SJCRH30 (cell line): ENCODE results near the gene TSPAN2. TPM values are rescaled to one million over a fixed set of nuclear protein-coding genes. Genes with fewer than 3 reads are reported as not detected.

Source experiments
- DNase-seq, 2 experiments: peaks; one replicate each; pipeline ENCODE4 v3.0.0-alpha.2; 2015 to 2020
- H3K27ac ChIP-seq: fragments of 250-450 bp; sonication (Bioruptor Pico); 2 replicates; pipeline ENCODE4 v1.5.1; 2020; ENCODE audit warnings: mild to moderate bottlenecking, moderate library complexity
- H3K27me3 ChIP-seq: fragments of 250-450 bp; sonication (Bioruptor Pico); 2 replicates; pipeline ENCODE4 v1.5.1; 2020; ENCODE audit warnings: mild to moderate bottlenecking, moderate library complexity
- H3K36me3 ChIP-seq: fragments of 250-450 bp; sonication (Bioruptor Pico); 2 replicates; pipeline ENCODE4 v1.5.1; 2020; ENCODE audit warnings: mild to moderate bottlenecking, moderate library complexity
- H3K4me1 ChIP-seq: fragments of 250-450 bp; sonication (Bioruptor Pico); 2 replicates; pipeline ENCODE4 v1.5.1; 2020; ENCODE audit warnings: mild to moderate bottlenecking, moderate library complexity
- H3K4me3 ChIP-seq: fragments of 250-450 bp; sonication (Bioruptor Pico); 2 replicates; pipeline ENCODE4 v1.5.1; 2020; ENCODE audit warnings: mild to moderate bottlenecking, moderate library complexity
- H3K9me3 ChIP-seq: fragments of 250-450 bp; sonication (Bioruptor Pico); replicated peaks from 2 replicates; pipeline ENCODE4 v1.5.1; 2020; ENCODE audit warnings: mild to moderate bottlenecking, moderate library complexity
- total RNA-seq: library from RNA; depleted of rRNA; stranded (reverse); fragments of >200 nt; shearing (Covaris generic); gene quantifications from 2 replicates; pipeline ENCODE4 v1.2.3, GENCODE V29; 2014

TSPAN2 gene
- total RNA-seq, 1 experiment from 2014 or later = 0.02 TPM

- H3K27ac ChIP-seq = no peak overlapping the region
- H3K4me1 ChIP-seq = no peaks in the 10 kb centered on the region
- no peak overlapping the region for H3K4me3 ChIP-seq
- no peaks in the 10 kb centered on the region for H3K27me3 ChIP-seq
- H3K9me3 ChIP-seq = no peaks in the 10 kb centered on the region; the same call in 1 of the 2 replicates
- no peaks in the 10 kb centered on the region for H3K36me3 ChIP-seq
- no peak for DNase-seq
Observed at GRCh38 chr1:115092175-115092574, 2.9 kb upstream of the TSPAN2 start.

GRCh38 chr1:115091572-115091971, 2.3 kb upstream of the TSPAN2 start:
- no peaks in the 10 kb centered on the region for H3K36me3 ChIP-seq
- H3K27ac ChIP-seq = no peak overlapping the region
- DNase-seq = no peak
- no peak overlapping the region for H3K4me3 ChIP-seq
- H3K27me3 ChIP-seq = no peaks in the 10 kb centered on the region
- H3K9me3 ChIP-seq = no peaks in the 10 kb centered on the region; the same call in 1 of the 2 replicates
- no peaks in the 10 kb centered on the region for H3K4me1 ChIP-seq

GRCh38 chr1:115090956-115091355, 1.7 kb upstream of the TSPAN2 start:
- Histone ChIP-seq H3K9me3 (no peaks in the 10 kb centered on the region; the same call in 1 of the 2 replicates), H3K27me3 (no peaks in the 10 kb centered on the region), H3K36me3 (no peaks in the 10 kb centered on the region), H3K27ac (no peak overlapping the region), H3K4me3 (no peak overlapping the region), H3K4me1 (no peaks in the 10 kb centered on the region)
- DNase-seq = no peak

GRCh38 chr1:115090540-115090939, 1.2 kb upstream of the TSPAN2 start:
- Histone ChIP-seq H3K4me3 (no peak overlapping the region), H3K27me3 (no peaks in the 10 kb centered on the region), H3K27ac (no peak overlapping the region), H3K4me1 (no peaks in the 10 kb centered on the region), H3K36me3 (no peaks in the 10 kb centered on the region), H3K9me3 (no peaks in the 10 kb centered on the region; the same call in 1 of the 2 replicates)
- no peak for DNase-seq

GRCh38 chr1:115090186-115090490, 835 bp upstream of the TSPAN2 start:
- Histone ChIP-seq H3K27me3 (no peaks in the 10 kb centered on the region), H3K4me1 (no peaks in the 10 kb centered on the region), H3K27ac (no peak overlapping the region), H3K9me3 (no peaks in the 10 kb centered on the region; the same call in 1 of the 2 replicates), H3K4me3 (no peak overlapping the region), H3K36me3 (no peaks in the 10 kb centered on the region)
- no peak for DNase-seq

GRCh38 chr1:115088871-115089419, 358 bp downstream of the TSPAN2 start:
- Histone ChIP-seq H3K9me3 (no peaks in the 10 kb centered on the region; the same call in 1 of the 2 replicates), H3K4me3 (no peak overlapping the region), H3K36me3 (no peaks in the 10 kb centered on the region), H3K4me1 (no peaks in the 10 kb centered on the region), H3K27me3 (no peaks in the 10 kb centered on the region), H3K27ac (no peak overlapping the region)
- DNase-seq = no peak

GRCh38 chr1:115088115-115088778, 1.1 kb downstream of the TSPAN2 start:
- DNase-seq = no peak
- no peaks in the 10 kb centered on the region for H3K27me3 ChIP-seq
- no peaks in the 10 kb centered on the region for H3K36me3 ChIP-seq
- H3K4me3 ChIP-seq = no peak overlapping the region
- H3K9me3 ChIP-seq = no peaks in the 10 kb centered on the region; the same call in 1 of the 2 replicates
- H3K27ac ChIP-seq = no peak overlapping the region
- no peaks in the 10 kb centered on the region for H3K4me1 ChIP-seq

- no peaks in the 10 kb centered on the region for H3K27me3 ChIP-seq
- H3K4me3 ChIP-seq = no peak overlapping the region
- DNase-seq = no peak
- no peaks in the 10 kb centered on the region for H3K36me3 ChIP-seq
- no peaks in the 10 kb centered on the region for H3K4me1 ChIP-seq
- H3K27ac ChIP-seq = no peak overlapping the region
- H3K9me3 ChIP-seq = no peaks in the 10 kb centered on the region; the same call in 1 of the 2 replicates
Observed at GRCh38 chr1:115086176-115086830, 3.0 kb downstream of the TSPAN2 start.

- no peaks in the 10 kb centered on the region for H3K9me3 ChIP-seq
- no peaks in the 10 kb centered on the region for H3K4me1 ChIP-seq
- H3K27ac ChIP-seq = no peak overlapping the region
- H3K27me3 ChIP-seq = no peaks in the 10 kb centered on the region
- H3K4me3 ChIP-seq = no peak overlapping the region
- DNase-seq = no peak
- H3K36me3 ChIP-seq = no peaks in the 10 kb centered on the region
Observed at GRCh38 chr1:115084902-115085511, 4.3 kb downstream of the TSPAN2 start.

- Histone ChIP-seq H3K9me3 (no peaks in the 10 kb centered on the region), H3K27me3 (no peaks in the 10 kb centered on the region), H3K27ac (no peak overlapping the region), H3K36me3 (no peaks in the 10 kb centered on the region), H3K4me3 (no peak overlapping the region), H3K4me1 (peaks cover 4% of the 10 kb centered on the region)
- DNase-seq = no peak
Observed at GRCh38 chr1:115082949-115083348, 6.4 kb downstream of the TSPAN2 start.

- no peaks in the 10 kb centered on the region for H3K9me3 ChIP-seq
- H3K4me3 ChIP-seq = no peak overlapping the region
- no peaks in the 10 kb centered on the region for H3K36me3 ChIP-seq
- no peaks in the 10 kb centered on the region for H3K27me3 ChIP-seq
- no peak for DNase-seq
- no peak overlapping the region for H3K27ac ChIP-seq
- H3K4me1 ChIP-seq = peaks cover 9% of the 10 kb centered on the region
Observed at GRCh38 chr1:115078708-115079107, 10.6 kb downstream of the TSPAN2 start.

- no peaks in the 10 kb centered on the region for H3K27me3 ChIP-seq
- no peak overlapping the region for H3K4me3 ChIP-seq
- no peak for DNase-seq
- no peaks in the 10 kb centered on the region for H3K36me3 ChIP-seq
- no peak overlapping the region for H3K27ac ChIP-seq
- H3K4me1 ChIP-seq = peaks cover 9% of the 10 kb centered on the region
- no peaks in the 10 kb centered on the region for H3K9me3 ChIP-seq
Observed at GRCh38 chr1:115077984-115078330, 11.3 kb downstream of the TSPAN2 start.

GRCh38 chr1:115077286-115077983, 11.9 kb downstream of the TSPAN2 start:
- Histone ChIP-seq H3K36me3 (no peaks in the 10 kb centered on the region), H3K4me3 (no peak overlapping the region), H3K27ac (no peak overlapping the region), H3K9me3 (no peaks in the 10 kb centered on the region), H3K4me1 (peaks cover 9% of the 10 kb centered on the region), H3K27me3 (no peaks in the 10 kb centered on the region)
- DNase-seq = peak; percentile 68 to 71

GRCh38 chr1:115076384-115076915, 12.9 kb downstream of the TSPAN2 start:
- Histone ChIP-seq H3K4me3 (no peak overlapping the region), H3K27ac (no peak overlapping the region), H3K9me3 (no peaks in the 10 kb centered on the region), H3K27me3 (no peaks in the 10 kb centered on the region), H3K36me3 (no peaks in the 10 kb centered on the region), H3K4me1 (peaks cover 9% of the 10 kb centered on the region)
- DNase-seq = no peak
